Activated CD4-positive, CD25-positive, alpha-beta regulatory T cell treated with anti-CD3 and anti-CD28 coated beads, Interleukin-2, amount 50 U/mL, for 16 hours (primary cell): Measurements from ENCODE around the gene PI4K2A.
"Not testable (repeated sequence)": the region's sequence is repeated elsewhere in the genome, so short reads cannot be mapped to it uniquely, and the experiment has no call there.

ENCODE experiments used
- DNase-seq: peaks from one replicate; pipeline ENCODE4 v3.0.0-alpha.2; 2020; ENCODE audit warnings: low read depth, low spot score

Gene PI4K2A

DNA sequence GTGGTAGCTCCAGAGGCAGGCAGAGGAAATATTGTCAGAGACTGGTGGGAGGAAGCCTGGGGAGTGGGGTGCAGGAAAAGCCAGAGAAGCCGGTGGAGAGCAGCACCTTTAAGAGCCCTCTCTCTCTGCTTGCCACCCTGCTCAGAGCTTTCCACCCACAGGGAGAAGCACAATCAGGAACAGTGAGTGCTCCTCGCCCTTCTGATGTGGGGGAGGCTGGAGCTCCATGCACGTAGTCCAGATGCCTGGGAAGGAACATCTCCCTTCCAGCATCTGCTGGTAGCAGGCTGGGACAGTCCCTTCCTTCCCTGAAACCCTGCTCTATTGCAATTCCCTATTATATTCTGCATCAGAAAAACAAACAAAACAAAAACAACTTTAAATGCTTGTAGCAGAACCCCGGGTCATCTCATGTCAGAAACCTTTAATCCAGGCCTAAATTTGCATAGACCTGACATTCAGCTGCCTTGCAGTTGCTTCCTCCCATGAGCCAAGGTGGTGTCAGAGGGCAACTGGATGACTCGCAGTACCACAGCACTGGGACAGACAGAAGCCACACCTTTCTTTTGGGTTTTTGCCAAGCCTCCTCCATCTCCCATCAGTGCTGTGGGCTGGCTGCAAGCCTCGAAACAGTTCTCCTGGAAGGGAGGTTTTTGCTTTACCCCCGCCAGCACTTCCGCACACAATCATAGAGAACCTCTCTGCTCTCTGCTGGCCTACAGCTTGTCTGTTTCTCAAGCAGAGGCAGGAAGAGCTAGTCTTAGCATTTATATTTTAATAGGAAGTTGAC lies 33.5 kb downstream of the PI4K2A start:
- DNase-seq, result no peak

DNA sequence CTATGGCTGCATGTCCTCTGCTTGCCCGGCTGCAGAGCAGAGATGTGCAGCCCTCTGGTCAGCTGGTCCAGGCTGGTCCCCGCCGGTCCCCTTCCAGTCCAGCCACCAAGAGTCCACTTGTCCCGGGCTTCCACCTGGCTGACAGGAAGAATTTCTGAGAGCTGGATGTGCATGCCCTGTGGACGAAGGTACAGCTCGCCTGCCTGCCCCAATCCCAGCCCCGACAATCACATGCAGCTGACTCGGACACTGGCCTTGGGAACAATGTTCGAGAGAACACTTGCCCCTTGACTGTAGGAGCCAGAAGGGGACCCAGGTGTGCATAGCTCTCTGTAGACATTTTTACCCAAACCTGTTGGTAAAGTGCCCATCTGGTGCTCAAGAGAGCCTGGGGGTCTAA lies 34.8 kb downstream of the PI4K2A start:
- no peak for DNase-seq

DNA sequence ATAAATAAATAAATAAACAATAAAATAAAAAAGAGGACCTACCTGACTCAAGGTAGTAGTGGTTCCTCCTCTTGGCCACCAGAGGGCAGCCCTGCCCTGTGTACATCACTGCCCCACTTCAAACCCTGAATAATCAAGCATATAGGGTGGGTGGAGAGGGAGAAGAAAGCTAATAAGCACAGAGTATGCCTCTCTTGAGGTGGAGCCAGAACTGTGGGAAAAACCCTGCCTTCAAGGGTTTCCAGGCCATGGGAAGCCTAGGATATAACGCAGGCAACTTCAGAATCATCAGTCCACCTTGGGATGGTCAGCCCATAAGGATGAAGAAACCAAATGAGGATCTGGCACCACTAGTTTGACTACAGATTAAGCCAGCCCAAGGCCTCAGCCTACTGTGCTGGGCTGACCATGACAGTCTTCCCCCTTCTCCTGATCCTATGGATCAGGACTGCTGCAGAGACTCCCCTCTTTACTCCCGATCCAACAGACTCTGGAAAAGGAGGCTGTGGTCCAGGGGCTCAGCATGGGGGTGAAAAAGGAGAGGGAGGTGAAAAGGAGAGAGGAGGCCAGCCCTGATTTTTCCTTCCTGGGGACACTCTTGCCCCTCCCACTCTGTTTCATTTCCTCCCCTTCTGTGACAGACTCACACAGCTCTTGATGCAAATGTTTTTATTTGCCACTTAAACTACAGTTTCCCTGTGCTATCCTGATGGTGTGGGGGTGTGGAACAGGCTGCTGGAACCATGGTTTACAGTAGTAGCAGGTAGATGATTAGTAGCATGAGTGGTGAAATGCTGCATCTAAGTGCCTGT lies 36.5 kb downstream of the PI4K2A start:
- DNase-seq, result peak; percentile 14

DNA sequence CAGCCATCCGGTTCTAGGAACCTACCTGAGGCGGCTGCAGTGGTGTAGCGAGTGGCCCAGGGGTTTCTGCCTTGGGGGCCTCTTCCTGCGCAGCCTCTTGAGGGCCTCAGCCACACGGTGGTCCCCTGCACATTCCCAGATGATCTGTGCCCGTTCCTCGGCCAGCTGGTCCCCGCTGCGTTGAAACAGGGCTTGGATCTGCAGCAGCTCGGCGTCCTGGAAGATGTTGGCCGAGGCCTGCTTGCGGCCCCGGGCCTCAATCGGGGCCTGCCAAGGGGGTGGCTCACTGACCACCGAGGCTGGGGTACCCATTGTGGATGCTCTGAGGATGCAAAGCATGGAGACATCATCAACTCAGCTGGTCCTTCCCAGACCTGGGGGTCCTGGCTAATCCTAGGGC lies 39.1 kb downstream of the PI4K2A start:
- no peak for DNase-seq

DNA sequence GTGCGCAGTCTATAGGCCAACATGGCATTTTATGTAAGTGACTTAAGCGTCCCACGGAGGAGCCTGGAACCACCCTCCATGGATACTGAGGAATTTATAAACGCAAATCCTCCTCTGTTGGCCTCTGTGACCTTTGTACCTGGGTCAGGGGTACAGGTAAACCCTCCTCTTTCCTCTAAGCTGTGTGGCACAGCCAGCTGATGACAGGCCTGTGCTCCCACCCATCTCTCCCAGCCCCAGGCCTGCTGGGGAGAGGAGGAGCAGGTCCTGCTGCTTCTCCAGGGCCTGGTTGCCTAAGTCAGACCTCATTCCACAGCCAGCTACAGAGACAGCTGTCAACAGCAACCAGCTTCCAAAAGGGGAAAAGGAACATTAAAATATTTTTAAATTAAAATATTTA lies 41.6 kb downstream of the PI4K2A start:
- DNase-seq, result no peak

DNA sequence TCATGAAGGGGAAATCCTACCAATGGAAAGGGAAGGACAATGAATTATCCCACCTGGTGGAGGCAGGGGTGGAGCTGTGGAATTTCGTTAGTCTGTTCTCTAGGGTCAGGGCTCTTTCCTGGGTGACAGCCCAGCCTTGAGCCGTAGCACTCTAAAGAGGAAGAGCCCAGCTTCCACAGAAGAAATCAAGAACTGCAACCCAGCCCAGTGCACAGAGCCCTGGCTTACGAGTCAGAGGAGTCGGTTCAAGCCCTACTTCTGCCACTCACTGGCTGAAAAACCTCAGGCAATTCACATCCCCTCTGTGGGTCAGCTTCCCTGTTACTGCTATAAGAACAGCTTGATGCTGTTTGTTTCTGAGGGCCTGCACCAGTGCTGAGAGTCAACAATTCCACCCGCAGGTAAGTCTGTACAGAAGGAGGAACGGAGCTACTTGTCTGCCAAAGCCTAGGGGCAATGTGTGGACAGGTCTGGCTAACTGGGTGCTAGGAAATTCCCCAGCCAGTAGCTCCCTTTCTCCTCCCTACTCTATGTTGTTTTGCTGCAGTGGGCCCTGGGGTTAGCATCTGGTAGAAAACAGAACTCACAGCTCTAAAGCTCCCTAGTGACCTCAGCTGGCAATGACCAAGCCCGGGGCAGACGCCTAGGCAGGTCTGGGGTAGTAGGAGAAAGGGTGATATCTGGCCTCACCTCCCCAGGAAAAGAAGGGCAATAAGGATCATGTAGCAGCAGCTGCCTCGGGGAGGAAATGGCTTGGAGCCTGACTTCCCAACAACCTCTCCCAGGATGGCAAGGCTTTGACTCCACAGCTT lies 43.3 kb downstream of the PI4K2A start:
- DNase-seq, result no peak

DNA sequence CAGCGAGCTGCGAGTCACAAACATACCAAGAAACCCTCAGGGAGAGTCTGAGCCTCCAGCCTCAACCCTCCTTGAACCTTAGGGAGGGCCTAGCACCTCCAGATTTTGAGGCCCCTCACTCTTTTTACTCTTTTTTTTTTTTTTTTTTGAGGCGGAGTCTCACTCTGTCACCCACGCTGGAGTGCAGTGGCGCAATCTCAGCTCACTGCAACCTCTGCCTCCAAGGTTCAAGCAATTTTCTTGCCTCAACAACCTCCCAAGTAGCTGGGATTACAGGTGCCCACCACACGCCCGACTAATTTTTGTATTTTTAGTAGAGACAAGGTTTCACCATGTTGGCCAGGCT lies 43.9 kb downstream of the PI4K2A start:
- not testable (repeated sequence) for DNase-seq

DNA sequence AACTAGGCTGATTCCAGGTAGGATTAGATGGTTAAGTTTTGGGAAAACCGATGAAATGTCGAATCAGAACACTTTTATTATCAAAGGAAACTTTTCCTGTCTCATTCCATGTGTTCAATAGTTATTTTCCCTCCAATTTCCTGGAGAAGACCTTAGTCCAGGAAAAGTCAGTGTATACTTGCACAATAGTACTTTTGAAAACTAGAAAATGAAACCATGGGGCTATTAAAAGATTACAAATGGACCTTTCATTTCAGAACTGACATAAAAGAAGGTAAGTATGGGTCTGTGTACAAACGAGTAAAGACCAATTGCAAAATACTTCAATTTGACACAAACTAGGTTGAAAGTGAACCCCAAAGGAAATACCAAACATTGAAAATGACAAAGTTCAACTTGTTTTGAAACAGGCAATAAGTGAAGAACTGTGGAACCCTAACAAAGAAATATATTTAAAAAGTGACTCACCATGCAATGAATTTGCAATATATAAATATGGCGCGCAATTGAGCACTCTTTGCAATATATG lies 44.5 kb downstream of the PI4K2A start:
- no peak for DNase-seq

DNA sequence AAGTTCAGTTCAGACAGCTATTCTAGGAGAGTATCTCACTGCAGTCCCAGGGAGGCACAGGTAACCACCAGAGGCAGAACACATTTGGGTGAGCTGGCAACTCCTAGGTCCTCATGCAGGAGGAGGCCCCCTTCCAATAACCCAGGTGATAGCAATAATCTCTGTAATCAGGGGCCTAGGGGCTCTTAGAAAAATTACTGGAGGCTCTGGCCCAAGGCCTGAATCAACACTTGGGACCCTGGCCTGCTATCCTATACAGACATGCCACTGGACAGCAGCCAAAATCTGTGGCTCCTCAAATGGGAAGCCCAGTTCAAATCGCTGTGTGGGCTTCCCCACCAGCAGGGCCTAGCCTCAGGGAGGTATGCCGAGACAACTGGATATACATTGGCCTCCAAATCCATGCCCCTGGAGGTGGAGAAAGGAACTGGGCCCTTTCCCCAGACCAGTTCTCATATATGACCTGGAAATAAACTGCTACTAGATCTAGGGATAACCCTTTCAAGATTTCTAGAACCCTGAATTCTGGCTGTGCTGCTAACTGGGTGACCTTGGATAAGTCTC lies 45.0 kb downstream of the PI4K2A start:
- no peak for DNase-seq

DNA sequence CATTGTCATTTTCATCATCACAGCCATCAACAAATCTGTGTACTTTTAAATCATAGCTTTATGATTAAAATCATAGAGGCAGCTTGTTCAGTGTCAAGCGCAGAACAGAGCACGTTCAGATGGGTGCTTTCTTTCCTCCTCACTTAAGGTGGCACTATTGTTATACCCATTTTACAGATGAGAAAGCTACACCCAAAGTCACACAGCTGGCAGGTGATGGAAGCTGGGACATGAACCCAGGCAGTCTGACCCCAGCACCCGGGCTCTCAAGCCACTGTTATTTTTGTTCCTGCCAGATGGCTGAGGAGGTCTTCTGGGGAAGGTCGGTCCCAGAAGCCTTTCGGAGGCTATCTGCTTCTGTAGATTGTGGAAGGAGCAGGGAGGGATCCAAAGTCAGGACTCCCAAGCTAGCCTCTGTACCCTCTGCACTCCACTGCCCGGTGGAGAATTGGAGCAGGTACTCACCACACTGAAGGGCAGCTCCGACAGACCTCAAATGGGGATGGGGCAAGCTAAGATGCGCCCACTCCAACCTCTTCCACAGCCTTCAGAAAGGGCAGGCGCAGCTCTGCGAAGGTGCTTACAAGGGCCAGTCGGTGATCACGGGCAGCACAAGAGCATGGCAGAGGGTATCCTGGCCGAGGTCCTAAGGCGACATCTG lies 46.0 kb downstream of the PI4K2A start:
- DNase-seq, result no peak

DNA sequence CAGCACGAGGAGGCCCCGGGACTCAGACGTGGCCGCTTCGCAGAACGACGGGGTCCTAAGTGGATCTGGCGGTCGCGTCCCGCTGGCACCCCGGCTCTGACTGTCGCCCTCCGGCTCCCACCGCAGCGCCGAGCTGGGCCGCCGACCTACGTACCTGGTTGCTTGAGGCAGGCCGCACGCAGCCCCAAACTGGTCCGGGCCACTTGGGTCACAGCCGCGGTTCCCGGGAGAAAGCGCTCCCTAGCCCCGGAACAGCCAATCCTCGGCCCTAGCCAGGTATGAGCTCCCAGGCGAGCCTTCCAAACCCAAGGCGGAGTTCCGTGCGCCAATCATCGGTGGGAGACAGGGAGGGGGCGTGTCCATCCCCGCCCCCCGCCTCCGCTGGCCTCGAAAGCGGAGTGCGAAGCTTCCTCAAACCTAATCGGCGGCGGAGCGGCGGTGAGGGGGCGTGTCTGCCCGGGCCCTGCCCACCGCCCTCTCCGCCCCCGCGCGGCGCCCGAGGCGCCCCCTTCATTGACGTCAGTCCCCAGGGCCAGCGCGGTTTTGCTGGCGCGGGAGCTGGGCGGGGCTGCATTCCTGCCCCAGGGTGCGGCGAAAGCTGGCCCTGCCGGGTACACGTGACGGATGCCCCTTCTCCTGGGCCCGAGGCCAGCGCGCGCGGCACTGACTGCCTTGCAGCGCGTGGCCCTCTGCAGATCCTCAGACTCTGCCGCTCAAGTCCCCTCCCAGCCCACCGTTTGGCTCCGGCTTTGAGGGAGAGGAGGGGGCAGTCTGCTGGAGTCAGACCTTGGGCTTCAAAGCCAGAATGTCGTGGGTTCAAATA lies 46.7 kb downstream of the PI4K2A start, which contains the start of gene AVPI1:
Gene AVPI1 (minus strand): TSS at position 280 of the 823 bp plus-strand sequence. CDS start 7,336 bp downstream, outside the sequence.
- DNase-seq, result peak; percentile 90

DNA sequence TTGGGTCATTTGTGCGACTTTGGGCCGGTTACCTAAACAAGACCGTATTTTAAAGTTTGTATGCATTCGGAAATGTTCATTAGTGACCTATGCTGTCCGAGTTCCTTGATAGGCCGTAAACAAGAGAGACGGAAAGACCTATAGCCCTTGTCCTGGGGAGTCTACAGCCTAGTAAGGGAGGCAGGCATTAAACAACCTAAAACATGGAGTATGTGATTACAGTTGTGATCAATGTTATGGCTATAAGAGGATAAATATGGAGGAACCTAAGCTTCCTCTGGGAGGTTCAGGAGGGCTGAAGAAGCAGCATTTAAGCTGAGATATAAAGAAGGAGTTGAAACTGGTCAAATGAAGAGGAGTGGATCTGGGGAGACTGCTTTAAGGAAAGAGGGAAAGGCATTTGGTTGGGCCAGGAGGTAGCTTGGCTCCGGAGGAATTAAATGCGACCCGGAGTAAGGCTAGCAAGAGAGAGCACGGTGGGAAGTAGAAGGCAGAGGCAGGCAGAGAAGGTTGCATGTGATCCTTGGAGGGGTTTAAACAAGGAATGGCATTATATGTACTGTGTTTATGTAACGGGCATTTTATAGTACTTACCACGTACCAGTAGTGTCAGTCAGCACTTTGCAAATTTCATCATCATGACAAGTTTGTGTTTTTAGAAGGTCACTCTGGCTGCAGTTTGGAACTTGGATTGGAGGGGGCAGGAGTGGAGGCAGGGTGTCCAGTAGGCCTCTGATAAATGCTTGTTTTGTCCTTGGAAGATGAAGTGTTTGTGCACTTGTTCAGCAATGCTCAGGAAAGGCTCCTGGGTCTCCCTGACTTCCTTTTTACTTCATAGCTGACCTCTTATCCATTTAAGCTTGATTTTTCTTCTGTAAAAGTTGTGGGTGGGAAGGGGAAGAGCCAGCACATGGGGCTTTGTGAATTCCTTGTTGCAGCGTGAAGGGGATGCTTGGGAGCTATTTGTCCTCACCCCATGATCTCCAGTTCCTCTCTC lies 47.6 kb downstream of the PI4K2A start:
- no peak for DNase-seq

DNA sequence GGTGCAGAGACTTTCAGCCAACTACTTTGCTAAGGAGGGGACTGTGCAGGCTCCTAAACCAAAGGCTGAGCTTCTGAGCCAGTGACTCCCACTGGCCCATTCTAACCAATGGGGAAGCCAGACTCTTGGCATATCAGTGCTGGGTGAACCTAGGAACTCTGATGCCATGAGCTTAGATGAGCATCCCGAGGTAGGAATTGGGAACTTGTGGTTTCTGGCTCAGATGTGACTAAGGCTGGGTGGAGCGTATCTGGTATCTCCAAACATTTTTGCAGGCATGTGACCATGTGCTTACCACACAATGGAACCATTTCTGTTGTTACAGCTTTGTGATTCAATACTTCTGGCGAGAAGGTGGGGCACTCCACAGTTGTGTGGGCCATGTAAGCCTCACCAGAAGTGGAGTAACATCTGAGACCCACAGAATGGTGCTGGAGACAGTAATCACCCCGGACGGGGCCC lies 49.1 kb downstream of the PI4K2A start:
- no peak for DNase-seq

DNA sequence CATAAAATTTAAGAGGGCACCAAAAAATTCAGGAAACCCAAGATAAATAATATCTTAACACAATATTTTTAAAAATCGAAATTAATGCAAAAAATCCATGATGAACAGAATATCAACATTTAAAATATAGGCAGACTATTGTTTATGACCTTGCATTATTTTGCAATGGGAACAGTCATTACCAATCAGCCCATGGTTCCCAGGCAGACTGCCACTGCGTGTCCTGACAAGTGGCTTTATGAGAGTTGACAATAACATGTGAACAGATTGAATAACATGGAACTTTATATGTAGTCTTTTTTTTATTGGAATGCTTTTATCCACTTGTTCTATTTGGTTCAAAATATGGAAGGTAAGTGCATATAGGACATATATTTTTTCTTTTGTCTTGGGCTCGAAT lies 49.7 kb downstream of the PI4K2A start:
- DNase-seq, result no peak

DNA sequence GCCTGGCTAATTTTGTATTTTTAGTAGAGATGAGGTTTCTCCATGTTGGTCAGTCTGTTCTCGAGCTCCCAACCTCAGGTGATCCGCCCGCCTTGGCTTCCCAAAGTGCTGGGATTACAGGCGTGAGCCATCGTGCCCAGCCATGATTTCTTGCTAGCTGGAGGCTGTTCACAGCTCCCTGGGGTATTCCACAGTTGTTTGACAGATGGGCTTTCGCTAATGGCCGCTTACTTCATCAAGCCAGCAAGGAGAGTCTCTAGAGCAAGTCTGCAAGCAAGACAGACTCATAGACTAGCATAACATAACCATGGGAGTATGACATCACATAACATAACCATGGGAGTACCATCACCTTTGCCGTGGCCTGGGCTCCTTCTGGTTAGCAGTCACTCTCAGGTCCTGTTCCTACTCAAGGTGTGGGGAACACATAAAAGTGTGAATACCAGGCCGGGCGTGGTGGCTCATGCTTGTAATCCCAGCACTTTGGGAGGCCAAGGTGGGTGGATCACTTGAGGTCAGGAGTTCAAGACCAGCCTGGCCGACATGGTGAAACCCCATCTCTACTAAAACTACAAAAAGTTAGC lies 57.7 kb downstream of the PI4K2A start:
- not testable (repeated sequence) for DNase-seq

DNA sequence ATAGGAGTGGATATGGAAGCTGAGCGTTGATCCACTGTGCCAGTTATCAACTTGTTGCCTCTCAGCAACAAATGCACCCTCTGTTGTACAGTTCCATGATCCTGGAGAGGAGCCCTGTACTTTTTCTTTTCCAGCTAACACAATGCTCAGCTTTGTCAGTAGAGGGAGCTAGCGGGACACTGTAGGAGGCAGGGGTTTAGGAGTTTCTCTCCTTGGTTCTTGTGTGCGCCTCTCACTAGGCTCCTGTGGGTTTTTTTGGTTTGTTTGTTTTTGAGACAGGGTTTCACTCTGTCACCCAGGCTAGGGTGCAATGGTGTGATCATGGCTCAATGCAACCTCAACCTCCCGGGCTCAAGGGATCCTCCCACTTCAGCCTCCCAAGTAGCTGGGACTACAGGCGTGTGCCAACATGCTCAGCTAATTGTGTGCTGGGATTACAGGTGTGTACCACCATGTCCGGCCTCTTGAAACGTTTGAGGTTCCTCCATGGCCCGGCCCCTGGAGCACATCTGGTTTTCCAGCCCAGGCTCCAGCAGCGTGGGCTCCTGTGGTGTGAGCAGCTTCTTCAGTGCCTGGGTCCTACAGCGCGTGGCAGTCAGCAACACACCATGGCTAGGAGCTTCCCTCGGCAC lies 61.1 kb downstream of the PI4K2A start:
- DNase-seq, result peak; percentile 11

DNA sequence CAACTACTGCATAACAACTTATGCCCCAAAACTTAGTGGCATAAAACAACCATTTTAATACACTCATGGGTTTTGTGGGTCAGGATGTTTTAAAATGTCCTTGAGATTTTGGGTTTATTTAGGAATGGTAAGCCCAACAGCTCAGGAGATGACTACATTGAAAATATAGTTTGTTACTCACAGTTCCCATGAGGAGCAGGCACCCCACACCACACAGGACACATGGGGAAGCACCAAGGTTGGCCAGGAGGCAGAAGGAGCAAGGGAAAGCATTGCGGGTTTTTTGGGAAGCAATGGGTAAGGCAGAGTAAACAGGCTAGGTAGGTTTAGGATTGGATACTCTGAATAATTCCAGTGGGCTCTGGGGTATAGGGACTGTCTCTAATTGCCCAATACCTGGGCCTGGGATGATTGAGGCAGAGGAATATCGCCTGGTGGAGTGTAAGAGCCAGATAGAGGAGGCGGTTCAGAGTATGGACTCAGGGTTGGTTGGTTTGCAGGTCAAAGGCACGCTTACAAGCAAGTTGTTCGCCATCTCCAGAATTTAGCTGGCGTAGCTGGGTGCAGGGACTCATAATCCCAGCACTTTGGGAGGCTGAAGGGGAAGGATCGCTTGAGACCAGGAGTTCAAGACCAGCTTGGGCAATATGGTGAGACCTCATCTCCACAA lies 63.1 kb downstream of the PI4K2A start:
- DNase-seq, result no peak
